Pancreas (tissue), 10 donors: ENCODE data around the gene SMIM32. TPM values are rescaled to one million over a fixed set of nuclear protein-coding genes. Genes with fewer than 3 reads are reported as not detected.

Experiments
- ATAC-seq, 4 donors: fragments of 200-7000 bp; cut with Tn5 transposase; one replicate each; pipeline versions ENCODE4 v1.8.0 to v1.9.1; 2020; ENCODE audit warnings: mild to moderate bottlenecking in 4 of 4, moderate library complexity in 4 of 4
- DNase-seq, 6 donors: peaks; one replicate each; pipeline ENCODE4 v3.0.0-alpha.2; 2020
- FAIRE-seq: peaks from 2 replicates; lab custom pipeline; 2012; peaks lifted over from hg19 to GRCh38; lab: Jason Lieb, UNC
- H3K27ac ChIP-seq, 4 donors: fragments of 200-600 bp; sonication (generic); 1 replicate in 3 of 4; 2 replicates in 1 of 4; pipeline versions ENCODE4 v1.5.0 to v1.8.0; 2020
- H3K27me3 ChIP-seq, 4 donors: fragments of 200-600 bp; one replicate each; pipeline ENCODE4 v1.8.0; 2021
- H3K36me3 ChIP-seq, 3 donors: fragments of 200-600 bp; sonication (generic) in 1 of 3; one replicate each; pipeline versions ENCODE4 v1.5.0 to v1.8.0; 2020 to 2021
- H3K4me1 ChIP-seq, 3 donors: fragments of 200-600 bp; one replicate each; pipeline ENCODE4 v1.8.0; 2021
- H3K4me3 ChIP-seq, 4 donors: fragments of 200-600 bp; sonication (generic) in 2 of 4; one replicate each; pipeline versions ENCODE4 v1.5.0 to v1.8.0; 2020 to 2021
- H3K9me3 ChIP-seq, 4 donors: fragments of 200-600 bp; one replicate each; pipeline ENCODE4 v1.8.0; 2021
- whole genome bisulfite sequencing, 2 donors: extraction: QIAGEN DNeasy Blood & Tissue Kit; methylation state at CpG; one replicate each; pipeline ENCODE4 v1.1.7; 2013; 5-methylcytosine and 5-hydroxymethylcytosine counted together
- intact Hi-C, 3 donors: fragments of 100-400 bp; cut with DNase I; formaldehyde crosslinking; loops; one replicate each; pipeline versions ENCODE4 v1.11.1 to v1.14.2; 2022
- polyA plus RNA-seq, 2 donors: library from polyadenylated mRNA; stranded (reverse); fragments of 200-250 nt; gene quantifications; one replicate each; pipeline ENCODE4 v1.2.3, GENCODE V29; 2013
- total RNA-seq, 6 donors: library from RNA; stranded (reverse); fragmentation: NEBNext Ultra II Directional in 4 of 6; extraction: Animal tissue kit (Norgen Biotek cat#: 25700) in 4 of 6; gene quantifications; one replicate each; pipeline versions ENCODE4 v1.2.1 to v1.2.4, GENCODE V29; 2021 to 2023
- TF ChIP-seq, protein P1 (sequence below), 4 donors: fragments of 200-600 bp; sonication (generic) in 3 of 4; IDR thresholded peaks; one replicate each; pipeline versions ENCODE4 v1.5.0 to v1.8.0; 2021; ENCODE audit warnings: antibody characterized with exemption in 4 of 4
- donor health status: healthy with polysubstance abuse.
- donor health status: DM: no; HTN: no; CAD: no; lungs with moderate emphysema.
- donor health status: DM: no; HTN: no; CAD: no.
- donor health status: control.
- donor health status: control.
- donor health status: Bipolar disorder and iron deficiency.
- donor health status: DM: yes; HTN: yes; CAD: no.
- donor health status: DM: no; HTN: no; CAD: no.
- donor health status: DM: no; HTN: no; CAD: no.
- donor health status: DM: yes; HTN: yes; CAD: no.

The SMIM32 gene
- total and polyA plus RNA-seq, 8 donors = 0.12 to 4.2 (median 0.43) TPM; not detected in 1

- no peaks in the 10 kb centered on the region for H3K9me3 ChIP-seq
- H3K4me1 ChIP-seq = no peaks in the 10 kb centered on the region
- intact Hi-C loops = no loop called here
- FAIRE-seq = no peak
- peak in 1 of 4 donors; percentile 31 for ATAC-seq
- WGBS, 2 donors = 42 to 47% methylated on average over 2 of the region's 2 CpGs
- no peaks in the 10 kb centered on the region for H3K36me3 ChIP-seq
- H3K27me3 ChIP-seq = no peaks in the 10 kb centered on the region
- TF ChIP-seq, protein P1, sequence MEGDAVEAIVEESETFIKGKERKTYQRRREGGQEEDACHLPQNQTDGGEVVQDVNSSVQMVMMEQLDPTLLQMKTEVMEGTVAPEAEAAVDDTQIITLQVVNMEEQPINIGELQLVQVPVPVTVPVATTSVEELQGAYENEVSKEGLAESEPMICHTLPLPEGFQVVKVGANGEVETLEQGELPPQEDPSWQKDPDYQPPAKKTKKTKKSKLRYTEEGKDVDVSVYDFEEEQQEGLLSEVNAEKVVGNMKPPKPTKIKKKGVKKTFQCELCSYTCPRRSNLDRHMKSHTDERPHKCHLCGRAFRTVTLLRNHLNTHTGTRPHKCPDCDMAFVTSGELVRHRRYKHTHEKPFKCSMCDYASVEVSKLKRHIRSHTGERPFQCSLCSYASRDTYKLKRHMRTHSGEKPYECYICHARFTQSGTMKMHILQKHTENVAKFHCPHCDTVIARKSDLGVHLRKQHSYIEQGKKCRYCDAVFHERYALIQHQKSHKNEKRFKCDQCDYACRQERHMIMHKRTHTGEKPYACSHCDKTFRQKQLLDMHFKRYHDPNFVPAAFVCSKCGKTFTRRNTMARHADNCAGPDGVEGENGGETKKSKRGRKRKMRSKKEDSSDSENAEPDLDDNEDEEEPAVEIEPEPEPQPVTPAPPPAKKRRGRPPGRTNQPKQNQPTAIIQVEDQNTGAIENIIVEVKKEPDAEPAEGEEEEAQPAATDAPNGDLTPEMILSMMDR (IDR thresholded peaks at IDR 0.05) = no peak
- no peak overlapping the region for H3K4me3 ChIP-seq
- H3K27ac ChIP-seq = no peak overlapping the region
- no peak for DNase-seq
These were observed 33.4 kb upstream of the SMIM32 start for GRCh38 chr5:136226401-136226800.

DNA sequence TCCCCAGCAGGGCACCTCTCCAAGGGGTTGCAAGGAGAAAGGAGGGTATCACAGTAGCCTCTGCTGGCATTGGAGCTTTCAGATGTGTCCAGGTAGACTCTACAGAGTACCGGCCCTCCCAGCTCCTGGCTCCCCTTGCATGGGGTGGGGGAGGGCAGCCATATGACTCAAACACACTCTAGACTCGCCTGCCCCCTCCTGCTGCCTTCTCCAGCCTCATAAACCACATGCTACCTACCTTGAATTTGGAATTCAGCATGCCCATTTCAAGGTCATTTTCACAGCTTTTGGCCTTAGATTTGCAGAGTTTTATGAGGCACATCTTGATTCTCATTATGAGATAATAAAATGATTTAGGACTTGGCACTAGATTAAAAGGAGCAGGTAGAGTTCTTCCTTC, 32.8 kb upstream of the SMIM32 start:
- Histone ChIP-seq H3K27me3 (no peaks in the 10 kb centered on the region), H3K4me1 (no peaks in the 10 kb centered on the region), H3K27ac (no peak overlapping the region), H3K4me3 (no peak overlapping the region), H3K9me3 (no peaks in the 10 kb centered on the region), H3K36me3 (no peaks in the 10 kb centered on the region)
- FAIRE-seq (no peak), DNase-seq (no peak), ATAC-seq (no peak)
- WGBS, 2 donors = 38 to 40% methylated on average over 2 of the region's 2 CpGs
- intact Hi-C loops = no loop called here
- TF ChIP-seq, protein P1 (IDR thresholded peaks at IDR 0.05) = no peak

DNA sequence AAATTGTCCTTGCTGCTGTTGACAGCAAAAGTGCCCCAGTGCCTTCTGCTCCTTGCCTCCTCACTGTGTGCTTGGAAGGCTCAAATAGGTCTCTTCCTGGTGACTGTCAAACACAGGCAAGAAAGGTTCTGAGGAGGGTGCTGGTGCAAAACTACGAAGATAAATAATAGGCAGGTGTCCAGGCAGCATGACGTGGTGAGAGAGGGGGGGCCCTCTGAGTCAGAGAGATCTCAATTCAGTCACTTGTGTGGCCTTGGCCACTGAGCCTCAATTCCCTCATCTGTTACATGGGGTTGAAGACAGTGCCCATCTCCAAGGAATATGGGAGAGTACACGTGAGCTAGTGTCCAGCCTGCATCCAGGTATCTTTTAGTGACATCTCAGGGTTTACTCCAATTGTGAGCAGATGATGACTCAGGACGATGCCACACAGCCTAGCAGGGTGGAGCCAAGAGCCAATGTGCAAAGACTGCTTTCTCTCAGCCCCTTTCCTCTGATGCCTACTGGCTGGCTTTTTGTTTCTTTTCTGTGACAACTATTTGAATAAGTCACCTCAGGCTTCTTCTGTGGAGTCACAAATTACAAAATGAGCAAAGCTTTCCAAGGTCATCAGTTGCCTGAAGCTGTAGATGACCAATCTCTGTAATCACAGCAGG, 29.7 kb upstream of the SMIM32 start:
- H3K4me3 ChIP-seq = no peak overlapping the region
- H3K4me1 ChIP-seq = no peaks in the 10 kb centered on the region
- TF ChIP-seq, protein P1 (IDR thresholded peaks at IDR 0.05) = no peak
- no peak for FAIRE-seq
- no peaks in the 10 kb centered on the region for H3K9me3 ChIP-seq
- H3K36me3 ChIP-seq = no peaks in the 10 kb centered on the region
- 47 to 49% methylated on average over 4 of the region's 4 CpGs for WGBS, 2 donors
- no peak for ATAC-seq
- H3K27me3 ChIP-seq = no peaks in the 10 kb centered on the region
- H3K27ac ChIP-seq = no peak overlapping the region
- intact Hi-C loops = no loop called here
- no peak for DNase-seq

- DNase-seq (no peak), ATAC-seq (no peak), FAIRE-seq (no peak)
- TF ChIP-seq, protein P1 (IDR thresholded peaks at IDR 0.05) = no peak
- no peaks in the 10 kb centered on the region for H3K36me3 ChIP-seq
- intact Hi-C loops = no loop called here
- H3K4me1 ChIP-seq = no peaks in the 10 kb centered on the region
- no peaks in the 10 kb centered on the region for H3K9me3 ChIP-seq
- no peak overlapping the region for H3K4me3 ChIP-seq
- no peaks in the 10 kb centered on the region for H3K27me3 ChIP-seq
- no peak overlapping the region for H3K27ac ChIP-seq
- 78 to 83% methylated on average over 4 of the region's 4 CpGs for WGBS, 2 donors
These were observed 28.4 kb upstream of the SMIM32 start for GRCh38 chr5:136221340-136221739.

DNA sequence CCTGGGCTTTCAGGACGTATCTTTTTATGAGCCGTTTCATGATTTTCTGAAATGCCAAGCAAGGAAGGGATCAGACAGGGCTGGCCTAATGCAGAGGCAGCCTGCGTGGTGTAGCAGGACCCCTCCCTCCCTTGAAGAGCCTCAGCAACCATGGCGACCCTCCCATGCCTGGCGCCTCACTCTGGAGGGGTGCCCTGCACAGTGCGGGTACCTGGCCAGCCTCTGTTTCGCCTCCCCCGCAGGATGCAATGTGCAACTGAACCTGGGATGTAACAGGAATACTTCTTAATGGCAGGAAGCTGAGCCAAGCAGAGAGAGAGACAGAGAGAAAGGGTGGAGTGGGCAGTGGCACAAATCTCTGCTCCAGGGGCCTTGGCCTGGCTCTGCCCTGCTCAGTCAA, 23.3 kb upstream of the SMIM32 start:
- FAIRE-seq (no peak), ATAC-seq (no peak), DNase-seq (no peak)
- intact Hi-C loops = no loop called here
- WGBS, 2 donors = 71 to 76% methylated on average over 8 of the region's 8 CpGs
- no peaks in the 10 kb centered on the region for H3K4me1 ChIP-seq
- no peaks in the 10 kb centered on the region for H3K9me3 ChIP-seq
- H3K27ac ChIP-seq = no peak overlapping the region
- TF ChIP-seq, protein P1 (IDR thresholded peaks at IDR 0.05) = no peak
- H3K27me3 ChIP-seq = no peaks in the 10 kb centered on the region
- no peaks in the 10 kb centered on the region for H3K36me3 ChIP-seq
- H3K4me3 ChIP-seq = no peak overlapping the region
